NT2/D1 (cell line): ENCODE data around the gene SDCCAG8.

Source experiments
- YY1 ChIP-seq: IDR thresholded peaks from 2 replicates; pipeline ENCODE4 v1.6.1; 2011; ENCODE audit not compliant: insufficient read length, insufficient read depth
- ZNF274 ChIP-seq: IDR thresholded peaks from 2 replicates; pipeline ENCODE4 v1.6.1; 2011; ENCODE audit warnings: mild to moderate bottlenecking, low read depth, low read length

- no peak for TF ChIP-seq ZNF274
- no peak for TF ChIP-seq YY1
These were observed 220.1 kb downstream of the SDCCAG8 start for GRCh38 chr1:243475966-243476365.
